Measurements from ENCODE around the gene CENPS.
"Not testable (repeated sequence)": the region's sequence is repeated elsewhere in the genome, so short reads cannot be mapped to it uniquely, and the experiment has no call there.

- TF ChIP-seq EZH2 (IDR thresholded peaks at IDR 0.05; ENCODE audit: borderline replicate concordance, low read length); CTCF (conservative IDR thresholded peaks at IDR 0.05 in 1 of 2, IDR thresholded peaks at IDR 0.05 in 1 of 2; ENCODE audit: extremely low read depth in 1 of 2, insufficient read depth in 1 of 2, low read depth in 1 of 2, low read length in 2 of 2): not testable (repeated sequence)
These were observed 4.3 kb upstream of the CENPS start for GRCh38 chr1:10425826-10426534.

Measured in mammary epithelial cell (primary cell).